ENCODE data around the gene C2CD4D. TPM values are rescaled to one million over a fixed set of nuclear protein-coding genes. Genes with fewer than 3 reads are reported as not detected.

C2CD4D gene
- total RNA-seq, 2 donors from 2014 or later, result 0.44 to 0.82 TPM

DNA sequence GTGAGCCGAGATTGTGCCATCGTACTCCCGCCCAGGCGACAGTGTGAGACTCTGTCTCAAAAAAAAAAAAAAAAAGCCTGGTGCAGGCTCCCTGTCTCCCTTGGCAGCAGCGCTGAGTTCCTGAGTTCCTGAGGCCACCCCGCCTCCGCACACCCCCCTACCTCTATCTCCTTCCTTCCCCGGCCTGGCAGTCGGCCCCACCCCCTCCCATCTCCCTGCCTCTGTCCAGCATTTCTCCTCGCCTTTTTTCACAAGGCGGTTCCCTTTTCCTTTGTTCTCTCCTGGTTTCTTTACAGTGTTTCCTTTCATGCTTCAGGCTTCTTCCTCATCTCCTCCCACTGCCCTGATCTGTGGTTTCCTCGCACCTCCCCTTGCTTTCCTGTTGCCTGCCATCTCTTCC is 10.7 kb downstream of the C2CD4D start:
- DNase-seq, result peak; percentile 92
- no peaks in the 10 kb centered on the region for H3K27me3 ChIP-seq (ENCODE audit: control insufficient read depth, insufficient read depth, low read length, poor library complexity, severe bottlenecking)
- 17 to 18% methylated on average over 10 to 12 of the region's 12 CpGs for WGBS, 2 experiments (ENCODE audit: insufficient coverage in 1 of 2, insufficient read length in 1 of 2)
- Mint-ChIP-seq H3K4me1 (peaks cover 20% of the 10 kb centered on the region), H3K9me3 (no peaks in the 10 kb centered on the region), H3K4me3 (no peak overlapping the region), H3K36me3 (ENCODE audit: low read depth) (no peaks in the 10 kb centered on the region), H3K27me3 (ENCODE audit: insufficient read depth) (no peaks in the 10 kb centered on the region), H3K27ac (no peak overlapping the region)
- no peak overlapping the region for H3K9ac ChIP-seq (ENCODE audit: extremely low read depth, low read length, poor library complexity, severe bottlenecking)
- no peaks in the 10 kb centered on the region for H3K4me1 ChIP-seq (ENCODE audit: control insufficient read depth, insufficient read depth, low read length)
- TF ChIP-seq, protein P1, sequence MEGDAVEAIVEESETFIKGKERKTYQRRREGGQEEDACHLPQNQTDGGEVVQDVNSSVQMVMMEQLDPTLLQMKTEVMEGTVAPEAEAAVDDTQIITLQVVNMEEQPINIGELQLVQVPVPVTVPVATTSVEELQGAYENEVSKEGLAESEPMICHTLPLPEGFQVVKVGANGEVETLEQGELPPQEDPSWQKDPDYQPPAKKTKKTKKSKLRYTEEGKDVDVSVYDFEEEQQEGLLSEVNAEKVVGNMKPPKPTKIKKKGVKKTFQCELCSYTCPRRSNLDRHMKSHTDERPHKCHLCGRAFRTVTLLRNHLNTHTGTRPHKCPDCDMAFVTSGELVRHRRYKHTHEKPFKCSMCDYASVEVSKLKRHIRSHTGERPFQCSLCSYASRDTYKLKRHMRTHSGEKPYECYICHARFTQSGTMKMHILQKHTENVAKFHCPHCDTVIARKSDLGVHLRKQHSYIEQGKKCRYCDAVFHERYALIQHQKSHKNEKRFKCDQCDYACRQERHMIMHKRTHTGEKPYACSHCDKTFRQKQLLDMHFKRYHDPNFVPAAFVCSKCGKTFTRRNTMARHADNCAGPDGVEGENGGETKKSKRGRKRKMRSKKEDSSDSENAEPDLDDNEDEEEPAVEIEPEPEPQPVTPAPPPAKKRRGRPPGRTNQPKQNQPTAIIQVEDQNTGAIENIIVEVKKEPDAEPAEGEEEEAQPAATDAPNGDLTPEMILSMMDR (conservative IDR thresholded peaks at IDR 0.05), result no peak
- peak overlapping the region; percentile 21 for H3K27ac ChIP-seq (ENCODE audit: low read depth, low read length)
- H3K9me3 ChIP-seq (ENCODE audit: control insufficient read depth, low read length), result no peaks in the 10 kb centered on the region
- H3K36me3 ChIP-seq (ENCODE audit: control insufficient read depth, insufficient read depth, low read length), result no peaks in the 10 kb centered on the region
- no peak overlapping the region for H3K4me3 ChIP-seq (ENCODE audit: low read length)

DNA sequence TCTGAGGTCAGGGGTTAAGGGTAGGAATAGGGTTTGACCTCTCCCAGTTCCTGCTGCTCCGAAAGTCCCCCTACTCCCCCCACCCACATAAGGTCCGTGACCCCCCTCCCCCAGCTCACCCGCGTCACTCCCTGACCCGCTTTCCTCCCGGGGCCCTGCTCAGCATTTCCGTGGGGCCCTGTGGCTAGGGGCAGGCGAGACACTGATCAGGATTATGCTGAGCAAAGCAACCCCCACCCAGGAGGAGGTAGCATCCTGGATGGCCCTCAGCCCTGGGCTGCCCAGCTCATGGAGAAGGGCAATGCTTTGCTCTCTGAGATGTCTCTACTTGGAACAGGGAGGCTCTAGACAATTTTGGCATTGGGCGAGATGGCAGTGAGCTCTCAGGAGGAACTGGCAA is 11.8 kb downstream of the C2CD4D start:
- Mint-ChIP-seq H3K4me3 (no peak overlapping the region), H3K36me3 (ENCODE audit: low read depth) (no peaks in the 10 kb centered on the region), H3K27me3 (ENCODE audit: insufficient read depth) (no peaks in the 10 kb centered on the region), H3K27ac (no peak overlapping the region), H3K9me3 (no peaks in the 10 kb centered on the region), H3K4me1 (peaks cover 27% of the 10 kb centered on the region)
- H3K27ac ChIP-seq (ENCODE audit: low read depth, low read length), result no peak overlapping the region
- no peak for DNase-seq
- no peak overlapping the region for H3K4me3 ChIP-seq (ENCODE audit: low read length)
- no peaks in the 10 kb centered on the region for H3K27me3 ChIP-seq (ENCODE audit: control insufficient read depth, insufficient read depth, low read length, poor library complexity, severe bottlenecking)
- no peaks in the 10 kb centered on the region for H3K36me3 ChIP-seq (ENCODE audit: control insufficient read depth, insufficient read depth, low read length)
- H3K9ac ChIP-seq (ENCODE audit: extremely low read depth, low read length, poor library complexity, severe bottlenecking), result no peak overlapping the region
- H3K9me3 ChIP-seq (ENCODE audit: control insufficient read depth, low read length), result no peaks in the 10 kb centered on the region
- no peaks in the 10 kb centered on the region for H3K4me1 ChIP-seq (ENCODE audit: control insufficient read depth, insufficient read depth, low read length)
- TF ChIP-seq, protein P1 (conservative IDR thresholded peaks at IDR 0.05), result no peak
- WGBS, 2 experiments (ENCODE audit: insufficient coverage in 1 of 2, insufficient read length in 1 of 2), result 81 to 100% methylated on average over 2 to 9 of the region's 9 CpGs

GRCh38 chr1:151825751-151826660 is 13.6 kb downstream of the C2CD4D start:
- no peak overlapping the region for H3K4me3 ChIP-seq (ENCODE audit: low read length)
- Mint-ChIP-seq H3K4me1 (peaks cover 34% of the 10 kb centered on the region), H3K4me3 (no peak overlapping the region), H3K27me3 (ENCODE audit: insufficient read depth) (no peaks in the 10 kb centered on the region), H3K27ac (no peak overlapping the region), H3K36me3 (ENCODE audit: low read depth) (no peaks in the 10 kb centered on the region), H3K9me3 (no peaks in the 10 kb centered on the region)
- peak; percentile 68 for DNase-seq
- H3K27ac ChIP-seq (ENCODE audit: low read depth, low read length), result no peak overlapping the region
- 42 to 70% methylated on average over 5 to 21 of the region's 21 CpGs for WGBS, 2 experiments (ENCODE audit: insufficient coverage in 1 of 2, insufficient read length in 1 of 2)
- H3K4me1 ChIP-seq (ENCODE audit: control insufficient read depth, insufficient read depth, low read length), result no peaks in the 10 kb centered on the region
- no peaks in the 10 kb centered on the region for H3K9me3 ChIP-seq (ENCODE audit: control insufficient read depth, low read length)
- H3K27me3 ChIP-seq (ENCODE audit: control insufficient read depth, insufficient read depth, low read length, poor library complexity, severe bottlenecking), result no peaks in the 10 kb centered on the region
- H3K36me3 ChIP-seq (ENCODE audit: control insufficient read depth, insufficient read depth, low read length), result no peaks in the 10 kb centered on the region
- TF ChIP-seq, protein P1 (conservative IDR thresholded peaks at IDR 0.05), result peak; percentile 21
- H3K9ac ChIP-seq (ENCODE audit: extremely low read depth, low read length, poor library complexity, severe bottlenecking), result no peak overlapping the region
